OCI-LY7 (cell line): ENCODE results near the gene DGKG. TPM values are rescaled to one million over a fixed set of nuclear protein-coding genes. Genes with fewer than 3 reads are reported as not detected.
A peak's percentile ranks its signal among the peaks of the same experiment; 100 is the strongest.

Source experiments
- BruUV-seq: library from RNA; stranded (reverse); fragments of 400-500 nt; replicated peaks from 2 replicates; lab custom pipeline; 2021; lab: Mats Ljungman, UMichigan
- CTCF ChIA-PET: fragments of 300-600 bp; sonication (Branson Sonifier 250); formaldehyde crosslinking; loops from one replicate; lab custom pipeline; 2022; ENCODE audit warnings: antibody characterized with exemption; ENCODE audit not compliant: unreplicated experiment; lab: Charles Lee
- POLR2A ChIA-PET: fragments of 300-600 bp; sonication (Branson Sonifier 250); formaldehyde crosslinking; loops from one replicate; lab custom pipeline; 2022; ENCODE audit warnings: antibody characterized with exemption; lab: Charles Lee
- DNase-seq: peaks from one replicate; pipeline ENCODE4 v3.0.0-alpha.2; 2015; ENCODE audit warnings: low spot score
- H2AFZ ChIP-seq: fragments of 200-600 bp; sonication (generic), shearing (Covaris generic); 2 replicates; pipeline ENCODE4 v1.6.1; 2014; ENCODE audit warnings: mild to moderate bottlenecking, antibody characterized with exemption, low read length, moderate library complexity
- H3K27ac ChIP-seq: fragments of 200-600 bp; sonication (generic); 2 replicates; pipeline ENCODE4 v1.5.1; 2014; ENCODE audit warnings: mixed run types, low read depth, mild to moderate bottlenecking, moderate library complexity, low read length, inconsistent platforms; ENCODE audit not compliant: poor library complexity, severe bottlenecking
- H3K36me3 ChIP-seq: fragments of 200-600 bp; sonication (generic); 2 replicates; pipeline ENCODE4 v1.6.1; 2014; ENCODE audit warnings: mild to moderate bottlenecking, antibody characterized with exemption, low read length, moderate library complexity, mixed read lengths; ENCODE audit not compliant: insufficient read depth
- H3K4me1 ChIP-seq: fragments of 200-600 bp; sonication (generic); 2 replicates; pipeline ENCODE4 v1.5.1; 2014; ENCODE audit warnings: mild to moderate bottlenecking, low read length; ENCODE audit not compliant: insufficient read depth, poor library complexity, severe bottlenecking
- H3K4me2 ChIP-seq: fragments of 200-600 bp; sonication (generic); 2 replicates; pipeline ENCODE4 v1.6.1; 2014; ENCODE audit warnings: mild to moderate bottlenecking, low read length
- H3K4me3 ChIP-seq: fragments of 200-600 bp; sonication (generic); 2 replicates; pipeline ENCODE4 v1.5.1; 2014; ENCODE audit warnings: mild to moderate bottlenecking, low read depth, low read length; ENCODE audit not compliant: poor library complexity, severe bottlenecking
- H3K79me2 ChIP-seq: fragments of 200-600 bp; sonication (generic); 2 replicates; pipeline ENCODE4 v1.6.1; 2016; ENCODE audit warnings: low read depth, mild to moderate bottlenecking, low read length, moderate library complexity, mixed read lengths; ENCODE audit not compliant: insufficient read depth
- H3K9me2 ChIP-seq: fragments of 200-600 bp; sonication (generic); 2 replicates; pipeline ENCODE4 v1.6.1; 2016; ENCODE audit warnings: mild to moderate bottlenecking, low read length, mixed read lengths; ENCODE audit not compliant: insufficient read depth
- H3K9me3 ChIP-seq: fragments of 200-600 bp; sonication (generic); 2 replicates; pipeline ENCODE4 v1.6.1; 2014; ENCODE audit warnings: mild to moderate bottlenecking, mixed run types, low read length, mixed read lengths
- H4K20me1 ChIP-seq: fragments of 200-600 bp; sonication (generic); 2 replicates; pipeline ENCODE4 v1.6.1; 2014; ENCODE audit warnings: mild to moderate bottlenecking, antibody characterized with exemption, low read length, moderate library complexity, mixed read lengths; ENCODE audit not compliant: insufficient read depth
- CTCF ChIP-seq: fragments of 200-600 bp; sonication (generic); conservative IDR thresholded peaks from 2 replicates; pipeline ENCODE4 v1.5.1; 2014; ENCODE audit warnings: mild to moderate bottlenecking, antibody characterized with exemption, low read length, moderate library complexity, mixed read lengths
- EZH2phosphoT487 ChIP-seq: fragments of 200-600 bp; sonication (generic); IDR thresholded peaks from 2 replicates; pipeline ENCODE4 v1.6.1; 2018; ENCODE audit warnings: low read depth, borderline replicate concordance, mild to moderate bottlenecking, mixed run types, antibody characterized with exemption, low read length, moderate library complexity, mixed read lengths
- intact Hi-C: fragments of 100-400 bp; cut with micrococcal nuclease; formaldehyde crosslinking; loops from one replicate; pipeline ENCODE4 v1.10.0; 2022; ENCODE audit not compliant: unreplicated experiment
- total RNA-seq, 2 experiments: library from RNA; depleted of rRNA in 1 of 2; stranded (reverse); fragments of >200 nt in 1 of 2; shearing (Covaris generic) in 1 of 2; gene quantifications; 2 replicates each; pipeline ENCODE4 v1.2.3, GENCODE V29; 2014 to 2022

The DGKG gene
- total RNA-seq, 2 experiments from 2014 or later = 0.06 TPM; not detected in 1

- H3K9me3 ChIP-seq = no peaks in the 10 kb centered on the region
- no peaks in the 10 kb centered on the region for H4K20me1 ChIP-seq
- TF ChIP-seq EZH2phosphoT487 (no peak), CTCF (peak; percentile 47; the same call in 1 of the 2 replicates)
- no peaks in the 10 kb centered on the region for H3K36me3 ChIP-seq
- no TSS peak for BruUV-seq
- H3K27ac ChIP-seq = no peak overlapping the region
- no peak overlapping the region for H2AFZ ChIP-seq
- H3K9me2 ChIP-seq = no peaks in the 10 kb centered on the region
- peaks cover 3% of the 10 kb centered on the region for H3K4me1 ChIP-seq
- intact Hi-C loops = no loop called here
- no peaks in the 10 kb centered on the region for H3K79me2 ChIP-seq
- no peak overlapping the region for H3K4me3 ChIP-seq
- POLR2A ChIA-PET = interaction anchor here (0.6 kb wide), 2 partner anchors 294 to 1117 kb away, joined by 3 read pairs; no protein-coding TSS in a partner anchor
- DNase-seq = no peak
- CTCF ChIA-PET = no interaction called here
- no peak overlapping the region for H3K4me2 ChIP-seq
These were observed 84.6 kb downstream of the DGKG start for GRCh38 chr3:186277268-186277909.

- no peak for DNase-seq
- no peaks in the 10 kb centered on the region for H3K4me1 ChIP-seq
- H3K9me2 ChIP-seq = no peaks in the 10 kb centered on the region
- TF ChIP-seq CTCF = no peak
- no peak for TF ChIP-seq EZH2phosphoT487
- no TSS peak for BruUV-seq
- intact Hi-C loops = no loop called here
- H3K36me3 ChIP-seq = no peaks in the 10 kb centered on the region
- H3K9me3 ChIP-seq = no peaks in the 10 kb centered on the region
- no peak overlapping the region for H2AFZ ChIP-seq
- H3K4me2 ChIP-seq = no peak overlapping the region
- CTCF ChIA-PET = no interaction called here
- H3K4me3 ChIP-seq = no peak overlapping the region
- H4K20me1 ChIP-seq = no peaks in the 10 kb centered on the region
- no peak overlapping the region for H3K27ac ChIP-seq
- POLR2A ChIA-PET = interaction anchor here (0.5 kb wide), 1 partner anchor 424 kb away, joined by 3 read pairs; no protein-coding TSS in a partner anchor
- no peaks in the 10 kb centered on the region for H3K79me2 ChIP-seq
These were observed 86.6 kb downstream of the DGKG start for GRCh38 chr3:186275436-186275835.

- Histone ChIP-seq H3K79me2 (no peaks in the 10 kb centered on the region), H3K9me2 (no peaks in the 10 kb centered on the region), H2AFZ (no peak overlapping the region), H3K4me2 (no peak overlapping the region), H3K27ac (no peak overlapping the region), H4K20me1 (no peaks in the 10 kb centered on the region), H3K9me3 (no peaks in the 10 kb centered on the region), H3K36me3 (no peaks in the 10 kb centered on the region), H3K4me1 (no peaks in the 10 kb centered on the region), H3K4me3 (no peak overlapping the region)
- POLR2A ChIA-PET = no interaction called here
- CTCF ChIA-PET = no interaction called here
- no TSS peak for BruUV-seq
- no peak for DNase-seq
- no peak for TF ChIP-seq EZH2phosphoT487
- TF ChIP-seq CTCF = no peak
- intact Hi-C loops = no loop called here
These were observed 88.4 kb downstream of the DGKG start for GRCh38 chr3:186273586-186273985.
